HG03196 (cell line): ENCODE measurements around the gene TMEM200A.

ENCODE experiments used
- ATAC-seq: cut with Tn5 transposase; IDR thresholded peaks from one replicate; pipeline ENCODE4 v1.9.1; 2021; ENCODE audit not compliant: unreplicated experiment

TMEM200A gene

GRCh38 chr6:130485870-130486269, 120.1 kb downstream of the TMEM200A start:
- no peak for ATAC-seq

GRCh38 chr6:130486417-130486816, 120.6 kb downstream of the TMEM200A start:
- no peak for ATAC-seq

- ATAC-seq, result no peak
Observed at GRCh38 chr6:130489514-130489913, 123.7 kb downstream of the TMEM200A start.
